Activated CD8-positive, alpha-beta memory T cell treated with anti-CD3 and anti-CD28 coated beads, Interleukin-2, amount 50 U/mL, for 4 hours (primary cell): ENCODE results near the gene CDH13.

ENCODE experiments used
- DNase-seq: peaks from one replicate; pipeline ENCODE4 v3.0.0-alpha.2; 2020

CDH13 gene

DNA sequence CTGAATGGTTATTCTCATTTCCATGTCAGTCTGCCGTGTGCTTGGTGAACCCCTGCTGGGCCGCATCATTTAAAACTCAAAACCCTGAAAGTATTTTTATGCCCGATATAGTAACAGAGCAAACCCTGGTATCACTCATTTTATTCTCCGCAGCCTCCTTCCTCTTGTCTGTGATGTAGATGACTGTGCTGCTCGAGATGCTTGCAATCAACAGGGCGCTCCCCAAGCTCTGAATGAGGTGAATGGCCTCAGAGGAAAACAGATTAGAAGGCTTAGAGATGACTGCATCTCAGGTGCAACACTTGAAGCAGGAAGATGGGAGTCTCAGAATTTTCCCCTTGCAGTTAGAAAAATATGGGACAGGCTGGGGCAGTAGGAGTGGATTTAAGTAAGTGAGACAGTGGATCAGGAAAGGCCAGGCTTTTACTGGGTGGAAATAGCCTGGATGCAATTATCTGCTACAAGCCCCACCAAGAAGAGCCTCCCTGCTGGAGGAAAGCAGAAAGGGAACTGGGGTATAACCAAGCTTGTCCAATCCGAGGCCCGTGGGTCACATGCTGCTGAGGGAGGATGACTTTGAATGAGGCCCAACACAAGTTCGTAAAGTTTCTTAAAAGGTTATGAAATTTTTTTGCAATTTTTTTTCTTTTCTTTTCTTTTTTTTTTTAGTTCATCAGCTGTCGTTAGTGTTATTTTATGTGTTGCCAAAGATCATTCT is 166.9 kb downstream of the CDH13 start:
- no peak for DNase-seq

DNA sequence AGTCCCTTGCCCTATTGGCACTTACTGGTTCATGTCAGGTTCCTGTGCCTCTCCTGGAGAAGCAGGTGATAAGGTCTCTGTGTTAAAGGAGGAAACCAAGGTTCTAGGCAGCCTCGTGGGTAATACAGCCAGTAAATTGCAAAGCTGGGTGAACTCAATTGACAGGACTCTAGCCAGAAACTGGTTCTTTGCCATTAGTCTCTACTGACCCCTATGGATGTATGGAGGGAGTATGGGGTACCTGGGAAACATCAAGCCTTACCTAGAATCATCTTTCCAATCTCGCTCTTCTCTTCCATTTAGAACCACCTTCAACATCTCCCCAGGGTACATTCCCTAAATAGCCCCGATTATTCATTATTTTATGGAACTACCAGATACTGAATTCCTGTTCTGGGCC is 169.3 kb downstream of the CDH13 start:
- no peak for DNase-seq

DNA sequence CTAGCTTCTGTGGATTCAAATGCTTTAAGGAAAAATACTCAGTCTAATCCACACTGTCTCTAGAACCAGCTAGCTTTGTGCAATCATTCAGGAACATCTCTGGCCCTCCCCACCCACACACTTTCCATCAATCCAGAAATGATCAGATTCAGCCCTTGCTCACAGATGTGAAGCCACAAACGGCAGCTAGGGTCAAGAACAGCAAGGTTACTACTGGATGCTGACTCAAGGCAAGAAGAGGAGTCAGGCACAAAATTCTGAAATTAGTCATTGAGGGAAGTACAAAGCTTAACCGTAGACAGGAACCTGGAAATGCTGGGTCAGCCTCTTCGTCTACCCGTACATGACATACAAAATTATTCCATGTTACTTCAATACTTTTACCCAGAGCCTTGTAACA is 174.6 kb downstream of the CDH13 start:
- DNase-seq = no peak

DNA sequence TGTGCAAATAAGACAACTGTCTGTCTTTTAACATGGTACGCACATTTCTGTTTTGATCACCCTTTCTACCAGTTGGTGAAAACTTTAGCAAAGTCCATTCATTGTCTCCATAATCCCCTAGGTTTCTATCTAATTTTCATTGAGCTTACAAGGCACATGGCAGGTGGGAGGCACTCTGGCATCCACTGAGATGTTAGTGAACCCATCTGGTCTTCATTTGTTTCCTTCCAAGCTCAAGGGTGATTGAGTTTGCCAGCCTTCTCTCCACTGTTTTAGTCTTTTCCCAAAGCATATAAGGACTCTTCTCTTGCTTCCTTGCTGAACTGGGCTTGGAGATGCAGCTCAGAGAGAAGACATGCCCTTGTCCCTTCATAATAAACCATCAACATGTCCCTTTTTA is 179.1 kb downstream of the CDH13 start:
- no peak for DNase-seq

DNA sequence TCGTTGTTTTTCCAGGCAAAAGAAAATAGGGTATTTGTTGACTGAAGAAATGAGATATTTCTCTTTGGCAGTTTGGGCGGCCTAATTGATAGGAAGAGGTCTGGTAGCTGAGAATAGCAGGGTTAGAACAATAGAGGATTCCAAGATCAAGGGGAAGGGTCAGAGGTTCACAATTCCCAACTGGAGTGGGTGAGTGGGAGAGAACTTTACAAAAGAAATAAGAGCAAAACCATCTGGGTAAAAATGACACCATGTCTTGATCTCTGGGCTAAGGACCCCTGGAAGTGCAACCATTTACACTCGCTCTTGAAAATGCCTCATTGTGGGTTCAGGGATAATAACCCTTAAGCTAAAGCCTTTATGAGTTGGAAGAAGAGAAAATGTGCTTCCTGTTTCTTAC is 180.5 kb downstream of the CDH13 start:
- no peak for DNase-seq

DNA sequence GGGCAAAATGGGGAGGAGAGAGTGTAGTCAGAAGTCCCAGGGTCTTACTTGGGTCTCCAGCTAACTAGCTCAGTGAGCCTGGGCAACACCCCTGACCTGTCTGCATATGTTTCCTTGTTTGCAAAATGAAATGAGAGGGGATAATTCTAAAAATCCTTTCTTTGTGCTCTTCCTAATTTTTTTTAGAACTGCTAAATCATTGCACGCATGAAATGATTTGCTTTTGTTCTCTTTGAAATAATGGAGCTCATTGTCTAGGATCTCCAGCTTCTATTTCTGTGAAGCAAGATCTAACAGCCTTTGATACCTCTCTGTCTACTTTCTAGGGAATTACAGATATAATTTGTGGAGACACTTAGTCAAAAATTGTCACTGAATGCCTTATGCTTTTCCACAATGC is 181.3 kb downstream of the CDH13 start:
- no peak for DNase-seq

DNA sequence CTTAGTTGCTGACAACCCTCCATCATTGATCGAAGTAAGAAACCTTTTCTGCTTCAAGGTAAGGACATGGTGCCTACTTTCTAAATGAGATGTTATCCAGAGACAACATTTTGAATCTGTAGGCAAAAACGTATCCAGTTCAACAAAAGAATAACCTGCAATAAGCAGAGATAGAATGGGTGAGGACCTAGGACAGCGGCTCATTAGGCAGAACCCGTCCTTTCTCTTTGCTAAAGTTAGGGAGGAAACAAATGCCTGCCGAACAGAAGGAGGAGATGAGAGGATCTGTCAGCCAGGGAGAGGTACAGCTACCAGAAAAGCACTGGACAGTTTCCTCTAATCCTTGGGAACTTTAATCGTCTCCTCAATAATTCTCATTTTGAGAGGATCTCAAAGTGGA is 183.3 kb downstream of the CDH13 start:
- no peak for DNase-seq

DNA sequence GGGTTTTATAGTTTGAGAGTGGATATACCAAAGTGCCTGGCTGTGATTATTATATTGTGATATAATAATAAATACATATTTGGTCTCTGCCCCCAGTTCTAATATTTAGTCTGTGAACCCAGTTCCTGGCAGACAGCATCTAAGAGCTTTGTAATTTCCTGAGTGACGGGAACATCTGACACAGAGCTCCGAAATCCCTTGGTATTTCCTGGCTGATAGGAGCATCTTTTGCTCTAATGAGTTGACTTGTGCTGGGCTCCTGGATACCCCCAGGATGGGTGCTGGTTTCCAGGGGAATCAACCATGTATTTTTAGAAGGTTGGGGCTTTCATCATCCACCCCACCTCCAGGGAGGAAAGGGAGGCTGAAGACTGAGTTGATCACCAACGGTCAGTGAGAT is 187.3 kb downstream of the CDH13 start:
- DNase-seq = no peak

DNA sequence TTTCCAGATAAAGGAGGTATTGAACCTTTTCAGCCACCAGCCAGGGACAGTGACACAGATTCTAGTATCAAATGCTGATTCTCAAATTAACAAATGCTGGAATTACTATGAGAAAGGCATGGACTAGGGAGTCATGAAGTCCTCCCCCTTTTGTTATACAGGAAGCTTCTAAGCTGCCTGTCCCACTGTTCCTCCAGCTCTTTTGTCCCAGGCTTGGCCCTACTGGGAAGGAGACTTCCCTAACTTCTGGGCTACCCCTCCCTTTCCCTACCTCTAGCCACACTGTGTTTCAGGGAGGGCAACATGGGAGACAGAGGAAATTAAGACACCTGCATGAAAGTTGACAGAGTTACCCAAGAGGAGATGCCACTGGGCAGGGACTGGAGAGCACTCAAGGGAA is 192.5 kb downstream of the CDH13 start:
- no peak for DNase-seq

DNA sequence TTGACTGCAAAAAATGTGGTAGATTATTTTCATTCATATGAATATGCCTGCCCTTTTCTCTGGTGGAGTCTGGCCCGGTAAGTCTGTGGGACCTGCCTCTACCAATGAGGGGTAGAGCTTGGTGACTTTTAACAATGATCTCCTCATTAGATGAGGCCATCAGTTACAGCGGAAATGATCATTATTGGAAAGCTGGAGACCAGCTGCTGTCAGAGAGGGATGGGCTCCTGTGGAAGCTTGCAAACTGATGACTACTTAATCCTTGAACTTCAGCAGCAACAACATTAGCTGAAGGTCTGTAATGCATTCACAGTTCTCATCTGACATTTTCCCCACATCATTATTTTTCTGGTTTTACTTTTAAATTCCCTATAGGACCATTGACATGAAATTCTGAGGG is 194.1 kb downstream of the CDH13 start:
- DNase-seq = no peak

DNA sequence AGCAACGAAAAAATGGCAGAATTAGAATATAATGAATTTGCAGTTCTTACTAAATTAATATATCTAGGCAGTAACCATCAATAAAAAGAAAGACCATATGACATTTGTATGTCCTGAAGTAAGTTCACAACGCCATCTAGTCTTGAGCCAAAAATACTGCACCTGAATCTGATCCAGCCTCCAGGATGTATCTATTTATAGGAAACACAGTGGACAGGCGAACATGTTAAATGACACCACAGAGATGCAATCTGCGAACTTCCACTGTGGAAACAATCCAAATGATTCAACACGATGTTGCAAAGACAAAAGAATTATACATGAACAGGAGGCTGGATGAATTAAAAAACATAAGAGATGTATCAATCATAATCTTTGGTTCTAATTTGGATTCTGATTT is 197.6 kb downstream of the CDH13 start:
- no peak for DNase-seq

DNA sequence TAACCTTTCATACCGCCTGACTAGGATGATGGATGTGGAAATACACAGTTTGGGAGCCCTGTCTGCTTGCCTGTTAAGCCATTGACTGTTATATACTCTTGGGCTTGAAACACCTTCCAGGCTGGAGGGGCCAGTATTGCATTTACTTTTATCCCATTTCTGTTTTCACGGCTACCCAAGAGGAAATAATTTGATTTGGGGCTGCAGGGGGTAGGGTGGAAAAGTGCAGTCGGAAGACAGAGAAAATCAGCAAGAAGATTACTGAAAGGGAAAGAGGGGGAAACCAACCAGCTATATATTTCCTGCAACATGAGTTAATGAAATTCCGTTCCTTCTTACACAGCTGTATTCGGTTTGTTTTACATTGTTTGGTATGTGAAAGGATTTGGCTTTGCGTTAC is 202.5 kb downstream of the CDH13 start:
- DNase-seq = no peak

DNA sequence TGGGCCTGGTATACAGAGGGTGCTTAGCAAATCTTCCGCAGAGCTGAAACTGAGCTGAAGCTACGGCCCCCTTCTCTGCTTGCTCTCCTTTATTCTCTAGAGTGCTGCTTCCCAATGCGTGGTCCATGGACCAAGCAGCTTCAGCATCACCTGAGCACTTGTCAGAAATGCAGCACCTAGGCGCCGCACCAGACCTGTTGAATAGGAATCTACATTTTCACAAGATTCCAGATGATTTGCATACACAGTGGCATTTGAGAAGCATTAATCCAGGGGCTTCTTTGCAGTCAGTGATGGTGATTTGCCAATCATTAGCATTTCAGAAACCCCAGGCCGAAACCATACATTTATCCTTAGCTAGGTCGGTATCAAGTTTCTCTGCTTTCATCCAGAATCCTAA is 204.2 kb downstream of the CDH13 start:
- no peak for DNase-seq

DNA sequence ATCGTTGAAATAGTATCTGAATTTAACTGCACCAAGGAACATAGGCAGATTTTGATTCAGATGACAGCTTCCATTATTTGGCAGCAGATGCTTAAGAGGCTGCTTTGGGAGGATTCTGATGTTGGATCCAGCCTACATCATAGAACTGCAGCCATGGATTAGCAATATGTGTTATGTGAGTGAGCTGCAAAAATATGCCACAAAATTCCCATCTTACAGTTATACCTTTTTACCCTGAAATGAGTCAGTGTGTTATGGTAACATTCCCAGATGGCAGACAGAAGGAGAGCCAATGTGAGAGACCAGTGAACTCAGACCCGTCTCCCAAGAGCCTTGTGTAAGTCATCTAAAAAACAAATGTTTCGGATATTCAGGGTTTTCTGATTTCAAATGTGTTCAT is 206.1 kb downstream of the CDH13 start:
- no peak for DNase-seq

DNA sequence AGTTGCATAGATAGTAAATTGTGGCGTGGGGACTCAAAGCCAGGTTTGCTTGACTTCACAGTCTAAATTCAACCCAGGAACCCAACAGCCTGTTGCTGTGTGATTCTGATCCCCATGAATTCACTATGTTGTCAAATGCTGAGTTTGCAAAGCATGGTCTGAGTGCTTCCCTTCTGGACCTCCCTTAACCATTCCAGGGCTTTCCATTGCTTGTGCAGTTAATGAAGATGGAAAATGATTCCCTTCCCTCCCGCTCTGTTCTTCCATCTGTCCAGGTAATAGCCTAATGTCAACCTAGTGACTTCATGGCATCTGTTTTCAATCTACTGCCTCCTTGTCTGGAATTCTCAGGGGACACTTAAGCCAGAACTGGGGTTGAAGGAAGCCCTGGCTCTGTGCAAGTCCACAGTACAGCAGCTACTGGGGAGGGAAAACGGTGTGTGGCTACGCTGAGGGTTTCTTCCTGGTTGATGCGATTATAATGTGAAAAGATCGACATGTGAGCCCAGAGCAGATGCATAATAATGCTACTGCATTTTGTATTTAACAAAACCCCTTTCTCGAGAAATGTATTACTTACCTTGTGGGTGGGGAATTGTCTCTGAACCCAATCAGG is 206.7 kb downstream of the CDH13 start:
- DNase-seq = no peak

DNA sequence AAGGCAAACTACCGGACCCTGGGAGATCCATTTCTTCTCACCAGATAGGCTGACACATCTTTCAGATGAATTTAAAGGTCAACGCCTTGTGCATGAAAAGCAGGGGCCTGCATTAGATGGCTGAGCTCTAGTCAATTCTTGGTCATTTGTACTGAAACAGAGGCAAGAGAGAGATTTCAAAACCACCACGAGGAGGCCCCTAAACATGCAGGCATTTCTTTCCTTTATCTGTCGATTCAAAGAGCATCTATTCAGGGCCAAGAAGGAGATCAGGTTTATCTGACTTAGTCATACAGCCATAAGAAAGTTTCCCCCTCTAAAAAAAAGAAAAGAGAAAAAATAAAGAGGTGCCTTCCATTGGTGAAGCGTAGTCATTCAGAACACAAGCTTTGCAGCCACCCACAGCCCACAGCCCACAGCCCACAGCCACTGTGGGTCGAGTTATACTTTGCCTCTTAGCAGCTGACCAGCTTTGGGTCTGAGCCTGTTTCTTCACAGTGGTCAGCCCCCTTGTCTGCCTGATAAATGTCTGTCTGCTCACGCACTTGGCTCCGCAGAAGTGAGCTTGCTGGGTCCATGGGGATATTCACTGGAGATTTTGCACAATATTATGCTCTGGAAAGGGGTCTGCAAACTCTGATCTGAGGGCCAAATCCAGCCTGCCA is 207.5 kb downstream of the CDH13 start:
- DNase-seq = no peak

DNA sequence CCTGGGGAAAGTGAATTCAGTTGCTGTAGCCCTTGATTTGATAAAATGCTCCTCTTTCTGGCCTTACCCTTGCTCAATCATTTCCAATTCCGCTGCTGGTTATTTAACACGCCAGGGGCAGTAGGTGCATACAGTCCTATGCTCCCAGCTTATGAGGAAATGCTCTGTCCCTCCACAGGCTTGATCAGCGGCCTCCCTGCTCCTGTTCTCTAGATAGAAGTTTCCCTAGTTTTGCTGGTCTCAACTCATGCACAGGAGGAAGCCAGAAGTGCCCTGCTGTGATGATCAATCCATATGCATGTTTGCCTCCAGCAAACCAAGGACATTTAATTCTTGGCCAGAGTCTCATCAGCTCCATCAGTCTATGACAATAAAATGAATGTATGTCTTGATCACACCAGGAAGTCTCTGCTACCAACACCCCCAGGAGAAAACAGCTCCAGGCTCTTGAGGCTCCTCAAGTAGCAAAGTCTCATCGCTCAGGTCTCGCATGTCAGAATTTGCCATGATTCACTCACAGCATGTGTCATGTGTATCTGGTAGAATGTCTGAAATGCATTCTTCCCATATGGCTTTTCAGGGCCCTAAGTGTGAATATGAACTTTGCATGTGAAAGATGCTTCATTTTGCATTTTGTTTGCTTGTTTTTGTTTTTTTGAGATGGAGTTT is 208.9 kb downstream of the CDH13 start:
- DNase-seq = no peak

DNA sequence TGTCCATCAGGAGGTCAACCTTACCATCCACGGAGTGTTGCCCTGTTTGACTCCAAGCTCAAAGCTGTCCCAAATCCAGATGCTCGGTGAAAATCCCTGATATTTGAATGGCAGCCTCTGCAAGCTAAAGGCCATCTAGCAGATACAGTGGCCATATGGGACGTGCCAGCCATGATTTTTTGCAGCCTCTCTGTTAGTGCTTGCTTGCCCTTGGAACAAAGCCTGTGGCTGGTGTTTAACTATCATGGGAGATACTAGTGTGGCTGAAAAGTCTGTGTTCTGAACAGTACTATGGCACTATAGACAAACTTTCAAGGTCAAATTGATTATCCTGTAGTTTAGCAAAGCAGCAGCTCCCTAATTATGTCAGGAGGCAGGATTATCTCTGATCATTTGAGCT is 214.3 kb downstream of the CDH13 start:
- DNase-seq = no peak

DNA sequence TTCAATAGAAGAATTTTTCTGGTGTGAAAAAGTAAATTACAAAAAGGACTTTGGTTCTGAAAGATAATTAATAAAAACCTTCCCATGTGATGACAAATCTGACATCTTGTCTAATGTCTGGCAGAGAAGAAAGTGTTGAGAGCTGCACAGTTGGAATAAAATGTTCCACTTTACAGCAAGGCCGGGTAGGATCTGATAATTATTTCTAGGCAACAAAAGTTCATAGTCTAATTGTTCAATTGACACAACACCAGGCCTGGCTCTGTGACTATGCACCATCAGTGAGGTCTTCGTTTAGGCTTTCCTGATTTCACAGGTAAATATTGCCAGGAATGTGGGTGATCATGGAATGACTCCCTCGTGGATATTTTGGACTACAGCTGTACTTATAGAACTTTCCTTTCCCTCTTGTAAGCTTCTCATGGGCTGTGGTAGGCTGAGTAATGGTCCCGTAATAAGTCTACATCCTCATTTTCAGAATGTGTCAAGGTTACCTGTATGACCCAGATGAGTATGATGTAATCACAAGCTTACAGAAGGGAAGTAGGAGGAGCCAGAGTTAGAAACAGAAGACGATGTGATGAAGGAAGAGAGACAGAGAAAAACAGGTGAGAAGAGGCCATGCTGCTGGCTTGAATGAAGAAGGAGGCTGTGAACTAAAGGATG is 217.0 kb downstream of the CDH13 start:
- no peak for DNase-seq

DNA sequence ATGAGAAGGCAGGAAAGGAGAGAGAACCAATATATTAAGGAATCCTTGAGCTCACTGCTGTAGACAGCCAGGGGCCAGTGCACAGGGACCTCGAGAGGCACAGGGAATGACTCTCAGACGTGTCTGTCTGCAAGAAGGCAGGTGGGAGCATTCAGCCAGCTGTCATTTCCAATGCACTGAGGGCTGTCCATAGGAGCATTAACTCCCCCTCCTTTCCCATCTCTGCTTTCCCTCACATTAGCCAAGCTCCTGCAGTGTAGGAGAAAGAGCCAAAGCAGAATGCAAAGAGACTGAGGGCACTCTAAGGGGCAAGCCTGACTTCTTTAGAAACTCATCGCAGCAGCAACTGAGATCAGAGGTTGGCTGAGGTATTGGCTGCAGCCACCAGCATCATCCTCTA is 218.3 kb downstream of the CDH13 start:
- no peak for DNase-seq

DNA sequence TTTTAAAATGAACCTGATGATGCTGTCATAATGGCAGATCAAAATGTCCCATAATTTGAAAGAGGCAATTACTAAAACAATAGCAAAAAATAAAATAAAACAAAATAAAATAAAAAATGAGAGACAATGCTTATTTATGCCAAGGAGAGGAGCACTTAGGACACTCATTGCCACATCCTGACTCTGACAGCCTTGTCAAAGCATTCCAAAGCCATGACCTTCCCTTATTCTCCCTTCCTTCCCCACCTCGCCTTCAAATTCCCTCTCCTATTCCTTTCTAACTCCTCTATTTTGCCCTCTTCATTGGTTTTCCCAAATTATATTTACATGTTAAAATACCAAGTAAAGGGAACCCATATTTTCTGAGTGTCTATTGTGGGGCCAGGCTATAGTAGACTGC is 220.0 kb downstream of the CDH13 start:
- DNase-seq = no peak

DNA sequence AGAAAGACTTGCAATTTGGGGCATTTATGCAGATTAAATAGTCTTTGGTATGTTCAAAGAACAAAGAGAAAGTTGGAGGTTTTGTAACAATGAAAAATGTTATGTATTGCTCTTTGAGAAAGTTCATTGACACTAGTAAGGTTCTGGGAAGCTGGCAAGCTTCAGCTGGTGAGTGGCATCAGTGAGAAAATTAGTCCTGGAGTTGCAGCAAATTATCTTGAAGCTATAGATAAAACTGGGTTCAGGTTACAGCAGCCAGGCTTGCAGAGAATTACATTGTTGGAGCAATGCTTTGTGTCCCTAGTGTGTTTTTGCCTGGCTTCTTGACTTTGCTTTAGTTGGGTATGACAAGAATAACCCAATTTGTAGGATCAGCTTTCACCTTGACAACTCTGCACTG is 221.2 kb downstream of the CDH13 start:
- DNase-seq = no peak

DNA sequence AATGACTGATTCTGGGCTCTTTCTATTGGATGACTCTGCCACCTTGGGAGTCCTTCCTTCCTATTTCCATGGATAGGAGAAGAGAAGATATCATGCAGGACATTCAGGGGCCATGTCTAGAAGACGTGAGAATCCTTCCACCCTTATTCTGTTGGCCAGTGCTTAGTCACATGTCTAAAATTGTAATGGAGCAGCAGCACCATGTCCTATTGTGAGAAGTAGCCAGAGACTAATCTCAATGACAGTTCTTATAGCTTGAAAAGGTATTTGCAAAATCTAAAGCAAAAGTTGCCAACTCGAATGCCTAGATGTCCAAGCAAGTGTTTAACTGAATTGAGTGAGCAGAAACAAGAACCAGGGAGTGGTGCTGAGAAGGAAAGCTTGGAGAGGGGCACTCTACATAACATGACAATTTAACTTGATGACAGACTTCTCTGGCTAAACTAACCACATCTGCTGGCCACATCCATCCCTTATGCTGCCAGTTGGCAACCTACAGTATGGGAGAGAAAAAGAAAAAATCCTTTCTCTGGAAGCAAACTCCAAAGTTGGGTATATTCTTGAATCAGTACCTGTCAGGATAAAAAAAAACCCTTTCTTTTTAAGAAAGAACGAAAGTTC is 225.7 kb downstream of the CDH13 start:
- no peak for DNase-seq
